HL-60 (cell line): Measurements from ENCODE around the gene TRAF5.

Experiments used
- DNase-seq, 2 experiments: peaks; one replicate each; pipeline ENCODE4 v3.0.0-alpha.2; 2010 to 2020; ENCODE audit warnings: low read depth in 1 of 2, low spot score in 1 of 2
- H3K27ac ChIP-seq: fragments of 250-450 bp; sonication (Bioruptor Pico); replicated peaks from 2 replicates; pipeline ENCODE4 v1.5.1; 2020; ENCODE audit warnings: mild to moderate bottlenecking, moderate library complexity
- H3K27me3 ChIP-seq: fragments of 250-450 bp; sonication (Bioruptor Pico); 2 replicates; pipeline ENCODE4 v1.5.1; 2021; ENCODE audit warnings: mild to moderate bottlenecking, moderate library complexity; ENCODE audit not compliant: insufficient read depth, poor library complexity, severe bottlenecking
- H3K4me3 ChIP-seq: replicated peaks from 2 replicates; pipeline ENCODE4 v1.5.1; 2011; ENCODE audit warnings: mild to moderate bottlenecking, control low read depth, low read length; ENCODE audit not compliant: insufficient read depth
- GABPA ChIP-seq: IDR thresholded peaks from 2 replicates; pipeline ENCODE4 v1.6.1; 2012; ENCODE audit warnings: low read depth
- POLR2AphosphoS5 ChIP-seq: IDR thresholded peaks from 2 replicates; pipeline ENCODE4 v1.6.1; 2012; ENCODE audit warnings: low read depth
- REST ChIP-seq: IDR thresholded peaks from 2 replicates; pipeline ENCODE4 v1.6.1; 2012; ENCODE audit warnings: low read depth; ENCODE audit not compliant: insufficient replicate concordance
- SPI1 ChIP-seq: IDR thresholded peaks from 2 replicates; pipeline ENCODE4 v1.6.1; 2012; ENCODE audit warnings: low read depth, mild to moderate bottlenecking, borderline replicate concordance
- TF ChIP-seq, protein P1 (sequence below): IDR thresholded peaks from one replicate; pipeline ENCODE4 v1.5.1; 2011; ENCODE audit warnings: low read length, control low read depth, inconsistent platforms; ENCODE audit not compliant: insufficient read depth

The TRAF5 gene

DNA sequence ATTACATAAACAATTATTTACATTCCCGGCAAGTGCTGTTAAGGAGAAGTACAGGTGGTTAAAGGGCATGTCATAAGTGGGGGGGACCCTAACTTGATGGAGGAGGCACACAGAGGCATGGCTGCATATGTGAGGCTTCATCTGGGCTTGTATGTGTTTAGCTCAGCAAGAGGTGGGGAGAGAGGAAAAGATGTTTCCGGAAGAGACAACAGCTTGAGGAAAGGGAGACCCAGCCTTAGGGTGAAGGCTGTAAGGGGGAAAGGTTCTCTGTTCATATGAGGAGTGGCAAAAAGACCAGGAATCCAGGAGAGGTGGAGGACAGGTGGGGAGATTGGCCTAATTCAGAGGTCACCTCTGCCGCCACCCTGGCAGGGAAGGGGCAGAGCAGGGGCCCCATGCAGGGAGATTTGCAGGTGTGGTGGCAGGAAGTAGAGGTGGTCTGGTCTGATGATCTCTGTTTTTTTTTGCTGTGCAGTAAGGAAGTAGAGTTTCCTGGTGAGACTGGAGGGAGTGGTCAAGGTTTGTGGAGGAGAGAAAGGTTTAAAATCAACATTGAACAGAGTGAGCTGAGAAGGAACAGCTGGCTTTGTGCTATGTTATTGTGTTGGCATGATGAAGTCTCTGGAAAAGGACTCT is 9.0 kb downstream of the TRAF5 start:
- DNase-seq: no peak
- H3K27me3 ChIP-seq: no peaks in the 10 kb centered on the region
- no peak for TF ChIP-seq SPI1
- TF ChIP-seq, protein P1, sequence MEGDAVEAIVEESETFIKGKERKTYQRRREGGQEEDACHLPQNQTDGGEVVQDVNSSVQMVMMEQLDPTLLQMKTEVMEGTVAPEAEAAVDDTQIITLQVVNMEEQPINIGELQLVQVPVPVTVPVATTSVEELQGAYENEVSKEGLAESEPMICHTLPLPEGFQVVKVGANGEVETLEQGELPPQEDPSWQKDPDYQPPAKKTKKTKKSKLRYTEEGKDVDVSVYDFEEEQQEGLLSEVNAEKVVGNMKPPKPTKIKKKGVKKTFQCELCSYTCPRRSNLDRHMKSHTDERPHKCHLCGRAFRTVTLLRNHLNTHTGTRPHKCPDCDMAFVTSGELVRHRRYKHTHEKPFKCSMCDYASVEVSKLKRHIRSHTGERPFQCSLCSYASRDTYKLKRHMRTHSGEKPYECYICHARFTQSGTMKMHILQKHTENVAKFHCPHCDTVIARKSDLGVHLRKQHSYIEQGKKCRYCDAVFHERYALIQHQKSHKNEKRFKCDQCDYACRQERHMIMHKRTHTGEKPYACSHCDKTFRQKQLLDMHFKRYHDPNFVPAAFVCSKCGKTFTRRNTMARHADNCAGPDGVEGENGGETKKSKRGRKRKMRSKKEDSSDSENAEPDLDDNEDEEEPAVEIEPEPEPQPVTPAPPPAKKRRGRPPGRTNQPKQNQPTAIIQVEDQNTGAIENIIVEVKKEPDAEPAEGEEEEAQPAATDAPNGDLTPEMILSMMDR: no peak
- no peak for TF ChIP-seq POLR2AphosphoS5
- no peak for TF ChIP-seq REST
- no peak for TF ChIP-seq GABPA
- H3K4me3 ChIP-seq: no peak overlapping the region
- H3K27ac ChIP-seq: no peak overlapping the region

GRCh38 chr1:211336161-211336560 is 9.5 kb downstream of the TRAF5 start:
- DNase-seq: no peak
- no peak for TF ChIP-seq SPI1
- no peak for TF ChIP-seq POLR2AphosphoS5
- no peak for TF ChIP-seq REST
- TF ChIP-seq GABPA: no peak
- TF ChIP-seq, protein P1: no peak
- Histone ChIP-seq H3K4me3 (no peak overlapping the region), H3K27me3 (no peaks in the 10 kb centered on the region), H3K27ac (no peak overlapping the region)

GRCh38 chr1:211336775-211337174 is 10.1 kb downstream of the TRAF5 start:
- Histone ChIP-seq H3K27ac (no peak overlapping the region), H3K4me3 (no peak overlapping the region), H3K27me3 (no peaks in the 10 kb centered on the region)
- TF ChIP-seq POLR2AphosphoS5: no peak
- no peak for DNase-seq

GRCh38 chr1:211337430-211338223 is 11.0 kb downstream of the TRAF5 start:
- no peak overlapping the region for H3K4me3 ChIP-seq
- H3K27me3 ChIP-seq: no peaks in the 10 kb centered on the region
- no peak overlapping the region for H3K27ac ChIP-seq
- TF ChIP-seq POLR2AphosphoS5: no peak
- TF ChIP-seq, protein P1: no peak
- TF ChIP-seq GABPA: no peak
- TF ChIP-seq SPI1: no peak
- no peak for TF ChIP-seq REST
- no peak for DNase-seq
